Esophagus squamous epithelium (tissue), 4 donors: ENCODE results near the gene CFAP77.

Experiments
- CTCF ChIP-seq, 6 experiments: fragments of 450-650 bp in 4 of 6; fragments of 200-600 bp in 2 of 6; sonication (generic) in 2 of 6; IDR thresholded peaks; one replicate each; pipeline ENCODE4 v1.5.1; 2016 to 2019; ENCODE audit warnings: antibody characterized with exemption in 6 of 6, mild to moderate bottlenecking in 4 of 6, moderate library complexity in 4 of 6
- POLR2A ChIP-seq, 4 donors: fragments of 450-650 bp; IDR thresholded peaks; one replicate each; pipeline ENCODE4 v1.6.1; 2017; ENCODE audit warnings: antibody characterized with exemption in 4 of 4, mild to moderate bottlenecking in 4 of 4, moderate library complexity in 3 of 4

GRCh38 chr9:132434881-132435280 lies 24.9 kb downstream of the CFAP77 start:
- TF ChIP-seq CTCF (IDR thresholded peaks at IDR 0.05) (no peak), POLR2A (IDR thresholded peaks at IDR 0.05) (no peak)
